GM12873 (cell line): ENCODE data around the gene DACT1.

Experiments
- CTCF ChIP-seq: IDR thresholded peaks from 2 replicates; pipeline ENCODE4 v1.5.1; 2012; ENCODE audit warnings: low read depth, mild to moderate bottlenecking, moderate library complexity, low read length, control low read depth; ENCODE audit not compliant: insufficient read depth; ENCODE audit errors: missing control alignments

DACT1 gene

DNA sequence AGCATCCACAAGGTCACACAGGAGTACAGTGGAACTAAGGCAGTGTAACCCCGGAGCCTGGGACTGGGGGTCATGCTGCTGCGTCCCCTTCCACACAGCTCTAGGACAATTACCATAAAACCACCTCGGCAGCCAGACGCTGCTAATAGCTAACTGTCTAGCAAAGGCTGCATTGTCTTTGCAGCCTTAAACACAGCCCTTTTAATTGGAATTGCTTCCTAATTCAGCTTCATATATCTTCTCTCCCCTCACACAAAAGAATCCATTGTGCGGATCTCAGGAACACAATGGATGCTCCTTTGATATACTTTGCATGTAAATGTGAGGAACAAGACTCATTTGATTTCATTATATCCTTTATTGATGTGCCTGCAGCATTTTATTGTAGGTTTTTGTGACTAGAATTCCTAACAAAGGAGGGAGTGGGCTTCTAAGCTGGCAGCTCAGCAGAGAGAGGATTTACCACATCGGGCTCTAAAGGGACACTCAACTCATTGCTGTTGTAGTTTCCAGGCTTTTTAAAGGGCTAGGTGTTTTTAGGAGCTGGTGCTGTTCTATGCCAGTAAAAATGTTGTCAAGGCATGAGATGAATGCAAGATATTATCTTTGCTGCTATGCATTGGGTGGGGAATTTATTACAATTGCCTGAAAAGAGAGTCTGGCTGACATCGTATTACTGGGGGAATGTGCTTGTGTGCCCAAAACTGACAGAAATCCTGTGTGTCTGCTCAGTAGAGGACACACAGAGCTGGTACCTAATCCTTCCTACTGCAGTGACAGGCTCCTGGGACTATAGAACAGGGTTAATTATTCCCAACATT is 30.4 kb upstream of the DACT1 start:
- TF ChIP-seq CTCF = no peak

GRCh38 chr14:58607952-58608317 is 29.8 kb upstream of the DACT1 start:
- no peak for TF ChIP-seq CTCF

- TF ChIP-seq CTCF = no peak
Measured at GRCh38 chr14:58617619-58618018, 20.1 kb upstream of the DACT1 start.

- TF ChIP-seq CTCF = no peak
Measured at GRCh38 chr14:58620011-58620410, 17.8 kb upstream of the DACT1 start.

- no peak for TF ChIP-seq CTCF
Measured at GRCh38 chr14:58625438-58625837, 12.3 kb upstream of the DACT1 start.

GRCh38 chr14:58626431-58626831 is 11.3 kb upstream of the DACT1 start:
- no peak for TF ChIP-seq CTCF

DNA sequence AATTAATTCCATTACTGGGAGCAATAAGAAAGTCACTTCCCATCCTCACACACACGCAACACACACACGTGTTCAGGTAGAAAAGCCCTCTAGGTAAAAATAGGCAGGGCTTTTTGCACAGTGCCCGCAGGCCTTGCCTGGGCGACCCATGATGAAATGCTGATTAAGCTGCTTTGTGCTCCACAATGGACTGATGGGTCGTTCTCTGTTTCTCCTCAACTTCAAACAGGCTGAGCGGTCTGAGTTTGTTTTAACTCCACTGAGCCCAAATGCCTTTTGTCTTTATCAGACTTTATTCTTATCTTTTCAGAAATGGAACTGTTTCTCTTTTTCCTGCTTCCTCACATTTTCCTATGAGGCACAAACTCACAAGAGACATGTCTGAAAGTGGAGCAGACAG is 9.4 kb upstream of the DACT1 start:
- TF ChIP-seq CTCF = no peak
